ENCODE results near the gene CKS2. TPM values are rescaled to one million over a fixed set of nuclear protein-coding genes. Genes with fewer than 3 reads are reported as not detected.

CKS2 gene
- total RNA-seq, 2 experiments from 2014 or later = 236 to 256 TPM

DNA sequence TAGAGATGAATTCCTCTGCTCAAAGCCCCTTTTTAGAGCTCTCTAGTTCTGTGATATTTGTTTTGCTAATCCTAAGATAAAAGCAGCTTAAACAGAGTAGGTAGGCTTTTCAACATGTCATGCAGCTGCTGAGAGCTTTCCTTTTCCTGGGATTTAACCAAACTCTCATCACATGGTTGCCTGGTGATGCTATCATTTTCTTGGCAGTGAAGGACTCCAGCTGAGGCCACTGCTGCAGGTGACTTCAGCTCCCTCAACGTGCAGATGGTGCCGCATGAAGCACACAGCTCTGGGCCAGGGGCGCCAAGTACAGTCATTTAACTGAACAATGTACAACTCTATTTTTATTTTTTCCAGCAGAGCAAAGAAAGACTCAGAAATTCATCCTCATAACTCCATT, 49.5 kb downstream of the CKS2 start:
- intact Hi-C loops (cut with DNase I, micrococcal nuclease) = no loop called here
- no peaks in the 10 kb centered on the region for H3K27me3 Mint-ChIP-seq
- H3K27ac Mint-ChIP-seq = peak overlapping the region; percentile 24
- no peak overlapping the region for H3K4me3 Mint-ChIP-seq
- ATAC-seq (no peak), DNase-seq (no peak)
- H3K9me3 Mint-ChIP-seq (ENCODE audit: low read depth) = no peaks in the 10 kb centered on the region
- peaks cover 41% of the 10 kb centered on the region for H3K36me3 Mint-ChIP-seq (ENCODE audit: low read depth)
- POLR2A ChIA-PET = interaction anchor here (0.6 kb wide), 1 partner anchor 169 kb away, joined by 3 read pairs; no protein-coding TSS in a partner anchor
- CTCF ChIA-PET = interaction anchor here (0.6 to 1.5 kb wide), 3 partner anchors 13 to 35 kb away, joined by 3 to 5 read pairs (median 3); no protein-coding TSS in a partner anchor
- peaks cover 2% of the 10 kb centered on the region for H3K4me1 Mint-ChIP-seq

- DNase-seq = no peak
- intact Hi-C loops (cut with DNase I, micrococcal nuclease) = no loop called here
- Mint-ChIP-seq H3K4me1 (peaks cover 2% of the 10 kb centered on the region), H3K4me3 (no peak overlapping the region), H3K27me3 (no peaks in the 10 kb centered on the region), H3K9me3 (ENCODE audit: low read depth) (no peaks in the 10 kb centered on the region), H3K36me3 (ENCODE audit: low read depth) (peaks cover 37% of the 10 kb centered on the region), H3K27ac (no peak overlapping the region)
- ATAC-seq = no peak
- ChIA-PET CTCF (interaction anchor here (0.8 to 1.5 kb wide), 2 partner anchors 13 to 34 kb away, joined by 3 to 5 read pairs; no protein-coding TSS in a partner anchor), POLR2A (no interaction called here)
These were observed 50.0 kb downstream of the CKS2 start for GRCh38 chr9:89361031-89361430.

DNA sequence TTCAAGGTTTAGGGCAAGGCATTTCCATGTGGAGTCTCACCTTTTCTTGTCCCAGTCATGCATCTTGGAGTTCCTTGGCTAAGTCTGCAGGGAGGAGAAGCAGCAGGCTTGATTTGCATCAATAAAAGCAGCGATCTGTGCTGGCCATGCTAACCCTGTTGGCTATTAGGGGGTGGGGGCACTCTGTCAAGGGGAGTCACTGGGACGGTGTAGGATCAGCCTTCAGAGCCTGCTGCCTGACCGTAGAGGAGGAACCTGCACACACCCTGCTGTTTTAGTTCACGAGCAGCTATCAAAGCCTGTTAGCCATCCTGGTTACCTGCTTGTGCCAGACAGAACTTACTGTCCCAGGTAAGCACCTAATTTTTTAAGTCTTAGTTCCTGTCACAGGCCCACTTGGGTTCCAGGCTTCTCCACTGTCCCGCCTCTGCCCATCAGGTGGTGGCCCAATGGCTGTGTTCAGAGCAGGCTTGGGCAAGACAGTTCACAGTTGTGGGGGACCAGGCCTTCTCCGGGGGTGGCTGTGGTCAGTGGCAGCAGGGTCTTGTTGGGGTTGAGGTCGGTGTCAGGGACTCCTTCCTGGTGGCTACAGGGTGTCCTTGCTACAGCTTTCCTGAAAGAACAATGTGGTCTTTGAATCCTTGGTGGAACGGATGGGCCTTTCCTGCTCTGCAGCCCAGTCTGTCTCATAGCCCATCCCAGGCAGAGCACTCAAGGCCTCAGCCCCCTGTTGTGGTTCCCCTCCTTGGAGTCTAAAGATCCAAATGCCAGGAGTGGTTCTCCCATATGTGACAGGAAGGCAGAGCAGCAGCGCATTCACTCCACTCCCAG, 51.0 kb downstream of the CKS2 start:
- no peaks in the 10 kb centered on the region for H3K27me3 Mint-ChIP-seq
- POLR2A ChIA-PET = interaction anchor here (1.4 kb wide), 1 partner anchor 14 kb away, joined by 3 read pairs; no protein-coding TSS in a partner anchor
- H3K9me3 Mint-ChIP-seq (ENCODE audit: low read depth) = no peaks in the 10 kb centered on the region
- CTCF ChIA-PET = no interaction called here
- peaks cover 30% of the 10 kb centered on the region for H3K36me3 Mint-ChIP-seq (ENCODE audit: low read depth)
- DNase-seq (no peak), ATAC-seq (no peak)
- intact Hi-C loops (cut with DNase I, micrococcal nuclease) = no loop called here
- no peak overlapping the region for H3K27ac Mint-ChIP-seq
- no peak overlapping the region for H3K4me3 Mint-ChIP-seq
- H3K4me1 Mint-ChIP-seq = peaks cover 2% of the 10 kb centered on the region

GRCh38 chr9:89362647-89363310, 51.8 kb downstream of the CKS2 start:
- Mint-ChIP-seq H3K4me3 (no peak overlapping the region), H3K36me3 (ENCODE audit: low read depth) (peaks cover 28% of the 10 kb centered on the region), H3K9me3 (ENCODE audit: low read depth) (no peaks in the 10 kb centered on the region), H3K27me3 (no peaks in the 10 kb centered on the region), H3K27ac (no peak overlapping the region), H3K4me1 (no peaks in the 10 kb centered on the region)
- CTCF ChIA-PET = no interaction called here
- DNase-seq (no peak), ATAC-seq (no peak)
- intact Hi-C loops (cut with DNase I, micrococcal nuclease) = no loop called here
- POLR2A ChIA-PET = interaction anchor here (1.4 kb wide), 1 partner anchor 15 kb away, joined by 3 read pairs; no protein-coding TSS in a partner anchor

- H3K27ac Mint-ChIP-seq = no peak overlapping the region
- POLR2A ChIA-PET = interaction anchor here (1.4 kb wide), 1 partner anchor 15 kb away, joined by 3 read pairs; no protein-coding TSS in a partner anchor
- ATAC-seq (no peak), DNase-seq (no peak)
- CTCF ChIA-PET = no interaction called here
- intact Hi-C loops (cut with DNase I, micrococcal nuclease) = no loop called here
- H3K27me3 Mint-ChIP-seq = no peaks in the 10 kb centered on the region
- no peaks in the 10 kb centered on the region for H3K9me3 Mint-ChIP-seq (ENCODE audit: low read depth)
- peaks cover 25% of the 10 kb centered on the region for H3K36me3 Mint-ChIP-seq (ENCODE audit: low read depth)
- H3K4me1 Mint-ChIP-seq = no peaks in the 10 kb centered on the region
- H3K4me3 Mint-ChIP-seq = no peak overlapping the region
These were observed 52.3 kb downstream of the CKS2 start for GRCh38 chr9:89363311-89363670.

DNA sequence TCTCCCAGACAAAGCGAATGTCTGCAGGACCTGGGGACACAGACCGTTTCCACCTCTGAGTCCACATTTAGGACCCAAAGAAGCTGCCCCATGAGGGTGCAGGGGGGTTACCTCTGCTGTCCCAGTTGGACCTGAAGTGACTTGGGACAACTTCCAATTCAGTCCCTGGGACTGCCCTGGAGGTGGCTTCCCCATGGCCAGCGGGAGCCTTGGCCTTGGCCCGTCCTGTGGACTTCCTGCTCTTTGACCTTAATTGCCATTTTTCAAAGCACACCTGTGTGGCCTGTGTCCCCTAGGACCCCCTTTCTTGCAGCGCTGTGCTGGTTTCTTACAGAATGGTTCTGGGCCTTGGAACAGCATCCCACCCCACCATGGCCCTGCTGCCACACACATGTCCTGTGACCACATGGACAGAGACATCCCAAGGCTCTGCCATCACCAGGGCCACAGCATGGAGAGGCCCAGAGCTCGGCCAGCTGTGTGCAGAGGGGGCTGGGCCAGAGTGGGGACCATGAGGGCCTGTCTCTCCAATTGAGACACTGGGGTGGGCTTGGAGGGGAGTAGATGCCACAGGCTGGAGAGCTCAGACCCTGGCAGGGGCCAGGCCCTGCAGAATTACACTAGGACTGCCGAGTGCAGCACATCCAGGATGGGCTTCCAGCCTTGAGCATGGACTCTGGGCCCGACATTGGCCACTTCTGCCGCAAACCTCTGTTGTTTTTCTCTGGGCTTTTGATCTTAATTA, 53.1 kb downstream of the CKS2 start:
- H3K27ac Mint-ChIP-seq = no peak overlapping the region
- POLR2A ChIA-PET = interaction anchor here (1.4 kb wide), 1 partner anchor 16 kb away, joined by 3 read pairs; no protein-coding TSS in a partner anchor
- H3K27me3 Mint-ChIP-seq = no peaks in the 10 kb centered on the region
- no peaks in the 10 kb centered on the region for H3K4me1 Mint-ChIP-seq
- peaks cover 19% of the 10 kb centered on the region for H3K36me3 Mint-ChIP-seq (ENCODE audit: low read depth)
- intact Hi-C loops (cut with DNase I, micrococcal nuclease) = no loop called here
- ATAC-seq = no peak
- H3K9me3 Mint-ChIP-seq (ENCODE audit: low read depth) = no peaks in the 10 kb centered on the region
- CTCF ChIA-PET = no interaction called here
- DNase-seq = no peak
- no peak overlapping the region for H3K4me3 Mint-ChIP-seq

DNA sequence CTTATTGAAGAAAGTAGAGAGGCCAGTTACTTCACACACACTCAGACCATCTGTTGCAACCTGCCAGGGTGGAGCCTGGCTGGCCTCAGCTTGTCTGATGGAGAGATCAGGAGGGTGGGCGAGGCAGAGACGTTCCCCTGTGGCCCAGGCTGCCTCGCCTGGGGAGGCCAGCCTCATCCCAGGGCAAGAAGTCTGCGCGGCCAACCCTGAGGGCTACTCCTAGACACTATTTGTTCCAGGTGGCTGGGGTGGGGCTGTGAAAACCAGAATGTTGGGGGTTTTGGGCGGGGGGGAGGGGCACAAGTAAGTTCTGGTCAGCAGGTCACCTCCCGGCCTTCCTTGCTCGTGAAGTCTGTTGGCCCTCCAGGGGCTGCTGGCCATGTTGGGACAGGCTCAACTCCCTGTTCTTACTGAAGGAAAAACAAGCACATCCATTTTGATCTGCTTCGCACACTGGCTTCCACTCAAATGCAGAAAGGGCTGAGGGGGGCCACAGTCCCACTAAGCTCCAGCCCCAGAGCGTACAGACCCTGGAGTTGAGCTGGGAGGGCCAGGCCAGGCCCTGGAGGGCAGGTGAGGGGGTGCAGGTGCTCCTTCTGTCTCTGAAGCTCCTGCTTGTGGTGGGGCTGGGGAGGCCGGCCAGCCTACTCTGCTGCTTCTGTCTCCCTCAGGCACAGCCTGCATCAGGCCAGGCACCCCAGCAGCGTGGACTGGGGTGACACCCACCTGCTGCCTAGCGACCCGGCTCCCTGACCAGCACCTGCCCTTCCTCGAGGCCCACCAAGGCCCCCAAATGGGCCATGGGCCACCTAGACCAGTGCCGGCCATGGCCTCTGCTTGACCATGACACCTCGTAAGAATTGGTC, 53.9 kb downstream of the CKS2 start:
- H3K27ac Mint-ChIP-seq = no peak overlapping the region
- no peak for ATAC-seq
- ChIA-PET POLR2A (no interaction called here), CTCF (no interaction called here)
- H3K4me3 Mint-ChIP-seq = no peak overlapping the region
- H3K36me3 Mint-ChIP-seq (ENCODE audit: low read depth) = peaks cover 17% of the 10 kb centered on the region
- no peaks in the 10 kb centered on the region for H3K27me3 Mint-ChIP-seq
- H3K9me3 Mint-ChIP-seq (ENCODE audit: low read depth) = no peaks in the 10 kb centered on the region
- DNase-seq = no peak
- H3K4me1 Mint-ChIP-seq = no peaks in the 10 kb centered on the region
- intact Hi-C loops (cut with DNase I, micrococcal nuclease) = no loop called here

DNA sequence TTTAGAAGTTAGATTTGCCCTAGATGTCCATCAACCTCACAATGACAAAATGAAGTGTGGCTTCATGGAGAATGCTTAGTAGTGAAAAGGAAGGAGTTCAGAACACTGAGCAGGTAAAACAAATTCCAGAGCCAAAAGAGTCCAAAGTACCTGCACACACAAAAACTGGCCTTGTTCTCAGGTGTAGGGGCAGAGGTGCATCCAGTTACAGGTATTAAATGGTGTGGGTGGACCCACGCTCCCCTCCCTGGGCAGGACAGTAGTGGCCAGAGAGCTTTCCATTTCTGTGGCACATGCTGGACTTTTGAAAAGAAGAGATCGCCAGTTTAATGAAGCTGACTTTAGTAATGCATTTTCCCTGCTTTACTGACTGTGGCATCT, 54.5 kb downstream of the CKS2 start:
- POLR2A ChIA-PET = no interaction called here
- CTCF ChIA-PET = no interaction called here
- ATAC-seq = no peak

More for the DNA sequence above, 54.5 kb downstream of the CKS2 start:
- intact Hi-C loops (cut with DNase I, micrococcal nuclease) = no loop called here
- no peak for DNase-seq
- no peaks in the 10 kb centered on the region for H3K27me3 Mint-ChIP-seq
- peaks cover 12% of the 10 kb centered on the region for H3K36me3 Mint-ChIP-seq (ENCODE audit: low read depth)
- H3K4me3 Mint-ChIP-seq = no peak overlapping the region
- no peak overlapping the region for H3K27ac Mint-ChIP-seq
- no peaks in the 10 kb centered on the region for H3K9me3 Mint-ChIP-seq (ENCODE audit: low read depth)
- H3K4me1 Mint-ChIP-seq = no peaks in the 10 kb centered on the region

Small RNA genes within 50 kb of the gene (microRNA-seq; reads per million reads assigned to microRNA genes)
- gene MIR3153 (ENCODE audit: borderline replicate concordance) = not detected

Other genes with a start within 250 kb of the CKS2 start
- not detected for gene SHC3, start 132.4 kb upstream of the CKS2 start, total RNA-seq
- gene SECISBP2, start 7.3 kb downstream of the CKS2 start, total RNA-seq = 10 to 100 TPM; 38.6 to 49.9 TPM
- gene SEMA4D, start 186.9 kb downstream of the CKS2 start, total RNA-seq = 100 to 1,000 TPM; 215 to 226 TPM